Measurements from ENCODE around the gene YIPF2.

The YIPF2 gene

DNA sequence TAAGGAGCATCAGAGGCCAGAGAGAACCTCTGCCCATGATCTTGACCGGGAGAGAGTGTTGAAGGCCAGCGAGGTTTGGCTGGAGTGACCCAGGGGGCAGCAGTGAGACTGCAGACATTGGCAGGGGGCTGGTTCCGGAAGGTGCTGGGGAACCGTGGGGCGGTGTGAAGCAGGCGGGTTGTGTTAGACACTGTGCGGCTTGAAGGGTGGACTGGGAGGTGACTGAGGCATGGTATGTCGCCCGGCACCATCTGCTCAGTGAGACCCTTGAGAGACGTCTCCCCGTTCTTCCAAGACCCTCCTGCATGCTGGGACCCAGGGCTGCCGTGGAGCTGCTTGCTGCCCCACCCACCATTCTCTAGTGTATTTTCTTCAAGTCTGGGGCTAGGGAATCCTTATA lies 32.5 kb downstream of the YIPF2 start:
- Histone ChIP-seq H3K9me3 (replicated peaks in 1 of 2; ENCODE audit: control insufficient read depth in 2 of 2, insufficient read depth in 1 of 2, low read depth in 1 of 2, low read length in 2 of 2) (no peaks in the 10 kb centered on the region), H2AK5ac (ENCODE audit: low read depth, low read length) (no peak overlapping the region), H3K18ac (ENCODE audit: low read length) (no peak overlapping the region), H3K14ac (ENCODE audit: low read length) (no peak overlapping the region), H3K23ac (ENCODE audit: low read depth, low read length, poor library complexity) (no peak overlapping the region), H3K4me3 (ENCODE audit: low read length in 2 of 2) (no peak overlapping the region), H4K8ac (ENCODE audit: low read depth, low read length) (no peak overlapping the region), H4K91ac (ENCODE audit: low read depth, low read length, poor library complexity) (no peak overlapping the region), H3K79me1 (ENCODE audit: low read depth, low read length) (peaks cover 21% of the 10 kb centered on the region), H3K36me3 (replicated peaks in 1 of 2; ENCODE audit: control insufficient read depth in 2 of 2, insufficient read depth in 2 of 2, low read length in 2 of 2) (peaks cover 0 to 6% of the 10 kb centered on the region in 2 donors), H2BK15ac (ENCODE audit: low read length) (no peak overlapping the region), H3K4me2 (ENCODE audit: insufficient read depth, low read length, poor library complexity, severe bottlenecking) (no peak overlapping the region), H3K9ac (ENCODE audit: low read depth, low read length, poor library complexity) (no peak overlapping the region), H2BK12ac (ENCODE audit: low read length) (no peak overlapping the region), H2AFZ (ENCODE audit: low read length) (no peak overlapping the region), H2BK120ac (ENCODE audit: low read depth, low read length) (no peak overlapping the region), H3K4me1 (ENCODE audit: control insufficient read depth in 2 of 2, insufficient read depth in 1 of 2, low read depth in 1 of 2, low read length in 2 of 2) (peaks cover 16 to 22% of the 10 kb centered on the region in 2 donors), H2BK5ac (ENCODE audit: low read length) (no peak overlapping the region), H3K27ac (replicated peaks; ENCODE audit: low read length) (no peak overlapping the region), H3K27me3 (ENCODE audit: control insufficient read depth in 3 of 3, insufficient read depth in 3 of 3, low read depth in 1 of 3, low read length in 3 of 3) (no peaks in the 10 kb centered on the region), H3K4ac (ENCODE audit: low read length) (no peak overlapping the region)
- WGBS, 2 donors (ENCODE audit: extremely low coverage in 2 of 2, insufficient read length in 2 of 2, insufficient replicate concordance in 1 of 2): no CpG with 5 or more reads among the region's 12 CpGs
- DNase-seq (ENCODE audit: low spot score): no peak

DNA sequence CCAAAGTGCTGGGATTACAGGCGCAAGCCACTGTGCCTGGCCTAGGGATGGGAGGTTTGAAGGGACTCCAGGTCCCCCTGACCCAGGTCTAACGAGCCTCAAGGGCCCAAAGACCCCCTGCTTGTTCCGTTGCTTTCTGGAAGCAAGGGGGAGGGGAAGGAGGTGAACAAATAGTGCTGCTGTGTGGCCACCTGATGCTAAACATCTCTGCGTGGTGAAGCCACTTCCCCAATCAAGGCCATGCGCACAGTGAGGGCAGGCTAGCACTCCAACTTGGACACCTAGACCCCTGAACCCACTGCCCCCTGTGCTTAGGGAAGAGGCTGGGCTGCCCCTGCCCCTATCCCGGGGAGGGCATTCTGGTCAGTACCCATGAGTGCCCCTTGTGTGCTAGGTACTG lies 33.1 kb downstream of the YIPF2 start:
- peaks cover 19 to 25% of the 10 kb centered on the region in 2 donors for H3K4me1 ChIP-seq (ENCODE audit: control insufficient read depth in 2 of 2, insufficient read depth in 1 of 2, low read depth in 1 of 2, low read length in 2 of 2)
- no CpG with 5 or more reads among the region's 6 CpGs for WGBS, 2 donors (ENCODE audit: extremely low coverage in 2 of 2, insufficient read length in 2 of 2, insufficient replicate concordance in 1 of 2)

DNA sequence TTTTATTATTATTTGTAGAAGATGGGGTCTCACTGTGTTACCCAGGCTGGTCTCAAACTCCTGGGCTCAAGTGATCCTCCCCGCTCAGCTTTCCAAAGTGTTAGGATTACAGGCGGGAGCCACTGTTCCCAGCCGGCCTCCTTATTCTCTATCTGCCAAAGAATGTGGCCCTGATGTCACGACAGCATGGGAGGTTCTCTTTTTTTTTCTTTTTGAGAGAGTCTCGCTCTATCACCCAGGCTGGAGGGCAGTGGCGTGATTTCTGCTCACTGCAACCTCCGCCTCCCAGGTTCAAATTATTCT lies 33.6 kb downstream of the YIPF2 start:
- Histone ChIP-seq H2BK12ac (ENCODE audit: low read length) (no peak overlapping the region), H3K14ac (ENCODE audit: low read length) (no peak overlapping the region), H3K4me2 (ENCODE audit: insufficient read depth, low read length, poor library complexity, severe bottlenecking) (no peak overlapping the region), H4K91ac (ENCODE audit: low read depth, low read length, poor library complexity) (no peak overlapping the region), H3K36me3 (replicated peaks in 1 of 2; ENCODE audit: control insufficient read depth in 2 of 2, insufficient read depth in 2 of 2, low read length in 2 of 2) (peaks cover 0 to 6% of the 10 kb centered on the region in 2 donors), H3K23ac (ENCODE audit: low read depth, low read length, poor library complexity) (no peak overlapping the region), H3K4ac (ENCODE audit: low read length) (no peak overlapping the region), H3K4me3 (ENCODE audit: low read length in 2 of 2) (no peak overlapping the region), H3K18ac (ENCODE audit: low read length) (no peak overlapping the region), H2AK5ac (ENCODE audit: low read depth, low read length) (no peak overlapping the region), H2BK15ac (ENCODE audit: low read length) (no peak overlapping the region), H2BK5ac (ENCODE audit: low read length) (no peak overlapping the region), H3K27ac (replicated peaks; ENCODE audit: low read length) (no peak overlapping the region), H3K79me1 (ENCODE audit: low read depth, low read length) (peaks cover 23% of the 10 kb centered on the region), H4K8ac (ENCODE audit: low read depth, low read length) (no peak overlapping the region), H3K9me3 (replicated peaks in 1 of 2; ENCODE audit: control insufficient read depth in 2 of 2, insufficient read depth in 1 of 2, low read depth in 1 of 2, low read length in 2 of 2) (no peaks in the 10 kb centered on the region), H3K9ac (ENCODE audit: low read depth, low read length, poor library complexity) (no peak overlapping the region), H3K27me3 (ENCODE audit: control insufficient read depth in 3 of 3, insufficient read depth in 3 of 3, low read depth in 1 of 3, low read length in 3 of 3) (no peaks in the 10 kb centered on the region), H2BK120ac (ENCODE audit: low read depth, low read length) (no peak overlapping the region), H2AFZ (ENCODE audit: low read length) (no peak overlapping the region), H3K4me1 (ENCODE audit: control insufficient read depth in 2 of 2, insufficient read depth in 1 of 2, low read depth in 1 of 2, low read length in 2 of 2) (peaks cover 19 to 25% of the 10 kb centered on the region in 2 donors)
- WGBS, 2 donors (ENCODE audit: extremely low coverage in 2 of 2, insufficient read length in 2 of 2, insufficient replicate concordance in 1 of 2): no CpG with 5 or more reads among the region's 7 CpGs
- no peak for DNase-seq (ENCODE audit: low spot score)

More for the DNA sequence above, 33.1 kb downstream of the YIPF2 start:
- peaks cover 0 to 6% of the 10 kb centered on the region in 2 donors for H3K36me3 ChIP-seq (replicated peaks in 1 of 2; ENCODE audit: control insufficient read depth in 2 of 2, insufficient read depth in 2 of 2, low read length in 2 of 2)
- peak overlapping the region; percentile 22 for H3K23ac ChIP-seq (ENCODE audit: low read depth, low read length, poor library complexity)
- no peak overlapping the region for H3K14ac ChIP-seq (ENCODE audit: low read length)
- H3K4me3 ChIP-seq (ENCODE audit: low read length in 2 of 2): no peak overlapping the region
- no peak overlapping the region for H3K4ac ChIP-seq (ENCODE audit: low read length)
- H2BK5ac ChIP-seq (ENCODE audit: low read length): no peak overlapping the region
- peaks cover 23% of the 10 kb centered on the region for H3K79me1 ChIP-seq (ENCODE audit: low read depth, low read length)
- H3K27ac ChIP-seq (replicated peaks; ENCODE audit: low read length): no peak overlapping the region
- H2AK5ac ChIP-seq (ENCODE audit: low read depth, low read length): no peak overlapping the region
- no peaks in the 10 kb centered on the region for H3K27me3 ChIP-seq (ENCODE audit: control insufficient read depth in 3 of 3, insufficient read depth in 3 of 3, low read depth in 1 of 3, low read length in 3 of 3)
- peak overlapping the region; percentile 42 for H3K18ac ChIP-seq (ENCODE audit: low read length)
- no peak for DNase-seq (ENCODE audit: low spot score)
- H2BK120ac ChIP-seq (ENCODE audit: low read depth, low read length): no peak overlapping the region
- H4K8ac ChIP-seq (ENCODE audit: low read depth, low read length): no peak overlapping the region
- no peak overlapping the region for H2BK12ac ChIP-seq (ENCODE audit: low read length)
- H2BK15ac ChIP-seq (ENCODE audit: low read length): no peak overlapping the region
- no peak overlapping the region for H2AFZ ChIP-seq (ENCODE audit: low read length)
- no peak overlapping the region for H4K91ac ChIP-seq (ENCODE audit: low read depth, low read length, poor library complexity)
- no peaks in the 10 kb centered on the region for H3K9me3 ChIP-seq (replicated peaks in 1 of 2; ENCODE audit: control insufficient read depth in 2 of 2, insufficient read depth in 1 of 2, low read depth in 1 of 2, low read length in 2 of 2)
- H3K9ac ChIP-seq (ENCODE audit: low read depth, low read length, poor library complexity): no peak overlapping the region
- H3K4me2 ChIP-seq (ENCODE audit: insufficient read depth, low read length, poor library complexity, severe bottlenecking): no peak overlapping the region

DNA sequence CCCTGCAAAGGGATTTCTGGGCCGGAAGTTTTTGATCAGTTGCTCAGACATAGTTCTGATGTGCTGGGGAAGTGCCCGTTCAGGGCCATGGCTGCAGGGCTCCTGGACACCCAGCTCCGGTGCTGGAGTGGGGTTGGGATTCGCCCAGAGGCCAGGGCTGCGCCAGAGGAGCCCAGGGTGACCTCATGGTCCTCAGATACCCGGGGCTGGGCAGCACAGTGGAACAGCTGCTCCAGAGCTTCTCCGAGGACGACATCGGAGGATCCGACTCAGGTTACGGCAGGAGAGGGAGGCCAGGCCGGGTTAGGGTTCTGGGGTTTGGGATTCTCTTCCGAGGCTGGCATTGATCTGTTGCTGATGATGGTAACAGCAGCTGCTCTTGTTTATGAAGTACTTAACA lies 36.2 kb downstream of the YIPF2 start:
- Histone ChIP-seq H3K4me2 (ENCODE audit: insufficient read depth, low read length, poor library complexity, severe bottlenecking) (no peak overlapping the region), H2BK120ac (ENCODE audit: low read depth, low read length) (no peak overlapping the region), H3K4ac (ENCODE audit: low read length) (no peak overlapping the region), H3K9me3 (replicated peaks in 1 of 2; ENCODE audit: control insufficient read depth in 2 of 2, insufficient read depth in 1 of 2, low read depth in 1 of 2, low read length in 2 of 2) (no peaks in the 10 kb centered on the region), H2BK15ac (ENCODE audit: low read length) (no peak overlapping the region), H2BK12ac (ENCODE audit: low read length) (no peak overlapping the region), H3K9ac (ENCODE audit: low read depth, low read length, poor library complexity) (no peak overlapping the region), H3K79me1 (ENCODE audit: low read depth, low read length) (peaks cover 19% of the 10 kb centered on the region), H2AFZ (ENCODE audit: low read length) (no peak overlapping the region), H2BK5ac (ENCODE audit: low read length) (no peak overlapping the region), H3K4me1 (ENCODE audit: control insufficient read depth in 2 of 2, insufficient read depth in 1 of 2, low read depth in 1 of 2, low read length in 2 of 2) (peaks cover 35 to 42% of the 10 kb centered on the region in 2 donors), H4K8ac (ENCODE audit: low read depth, low read length) (no peak overlapping the region), H3K23ac (ENCODE audit: low read depth, low read length, poor library complexity) (no peak overlapping the region), H3K27me3 (ENCODE audit: control insufficient read depth in 3 of 3, insufficient read depth in 3 of 3, low read depth in 1 of 3, low read length in 3 of 3) (no peaks in the 10 kb centered on the region), H3K27ac (replicated peaks; ENCODE audit: low read length) (peak overlapping the region; percentile 26), H3K18ac (ENCODE audit: low read length) (peak overlapping the region; percentile 15), H4K91ac (ENCODE audit: low read depth, low read length, poor library complexity) (no peak overlapping the region), H3K14ac (ENCODE audit: low read length) (no peak overlapping the region), H3K4me3 (ENCODE audit: low read length in 2 of 2) (no peak overlapping the region), H3K36me3 (replicated peaks in 1 of 2; ENCODE audit: control insufficient read depth in 2 of 2, insufficient read depth in 2 of 2, low read length in 2 of 2) (peaks cover 0 to 3% of the 10 kb centered on the region in 2 donors), H2AK5ac (ENCODE audit: low read depth, low read length) (no peak overlapping the region)
- no peak for DNase-seq (ENCODE audit: low spot score)
- WGBS, 2 donors (ENCODE audit: extremely low coverage in 2 of 2, insufficient read length in 2 of 2, insufficient replicate concordance in 1 of 2): no CpG with 5 or more reads among the region's 13 CpGs
